IMR-90 (cell line): ENCODE results near the gene HIPK3. TPM values are rescaled to one million over a fixed set of nuclear protein-coding genes. Genes with fewer than 3 reads are reported as not detected.

ENCODE experiments used
- ATAC-seq: fragments of 200-7000 bp; cut with Tn5 transposase; 2 replicates; pipeline ENCODE4 v1.9.1; 2020; ENCODE audit warnings: low read depth, mild to moderate bottlenecking, moderate library complexity
- BruUV-seq: library from RNA; stranded (reverse); fragments of 400-500 nt; replicated peaks from 2 replicates; lab custom pipeline; 2021; lab: Mats Ljungman, UMichigan
- CTCF ChIA-PET: fragments of 300-600 bp; formaldehyde crosslinking; extraction: SDS; loops from one replicate; lab custom pipeline; 2021; ENCODE audit warnings: antibody characterized with exemption; lab: Yijun Ruan, JAX
- POLR2A ChIA-PET: fragments of 300-600 bp; sonication (Branson Sonifier 250); formaldehyde crosslinking; loops from one replicate; lab custom pipeline; 2022; ENCODE audit warnings: antibody characterized with exemption; ENCODE audit not compliant: unreplicated experiment; lab: Charles Lee
- DNase-seq: peaks from one replicate; pipeline ENCODE4 v3.0.0; 2013
- H2AFZ ChIP-seq: replicated peaks from 2 replicates; pipeline ENCODE3; 2013; ENCODE audit warnings: low read length, mild to moderate bottlenecking; ENCODE audit not compliant: poor library complexity
- H2AK5ac ChIP-seq: 2 replicates; pipeline ENCODE4 v1.6.1; 2013; ENCODE audit warnings: low read depth, low read length, inconsistent platforms
- H2AK9ac ChIP-seq: replicated peaks from 2 replicates; pipeline ENCODE3; 2013; ENCODE audit warnings: mild to moderate bottlenecking, low read depth, low read length, moderate library complexity; ENCODE audit not compliant: poor library complexity
- H2BK120ac ChIP-seq: 2 replicates; pipeline ENCODE4 v1.6.1; 2013; ENCODE audit warnings: low read depth, low read length, inconsistent platforms
- H2BK15ac ChIP-seq: 3 replicates; pipeline ENCODE4 v1.6.1; 2013; ENCODE audit warnings: low read depth, low read length, inconsistent platforms
- H2BK20ac ChIP-seq: 2 replicates; pipeline ENCODE4 v1.6.1; 2013; ENCODE audit warnings: low read depth, mild to moderate bottlenecking, inconsistent platforms, low read length, moderate library complexity
- H2BK5ac ChIP-seq: 2 replicates; pipeline ENCODE4 v1.6.1; 2013; ENCODE audit warnings: mild to moderate bottlenecking, low read depth, low read length, inconsistent platforms; ENCODE audit not compliant: poor library complexity, severe bottlenecking
- H3K14ac ChIP-seq: replicated peaks from 2 replicates; pipeline ENCODE4 v1.6.1; 2013; ENCODE audit warnings: low read depth, low read length, inconsistent platforms
- H3K18ac ChIP-seq: 2 replicates; pipeline ENCODE4 v1.6.1; 2013; ENCODE audit warnings: low read depth, low read length, control low read depth
- H3K23ac ChIP-seq: 2 replicates; pipeline ENCODE4 v1.6.1; 2013; ENCODE audit warnings: low read depth, low read length, inconsistent platforms
- H3K27ac ChIP-seq: 2 replicates; pipeline ENCODE4 v1.5.1; 2013; ENCODE audit warnings: mild to moderate bottlenecking, control low read depth, low read length; ENCODE audit not compliant: insufficient read depth
- H3K27me3 ChIP-seq: 2 replicates; pipeline ENCODE4 v1.6.1; 2013; ENCODE audit warnings: low read length; ENCODE audit not compliant: control insufficient read depth, insufficient read depth
- H3K36me3 ChIP-seq: 2 replicates; pipeline ENCODE4 v1.6.1; 2013; ENCODE audit warnings: low read length, mixed read lengths; ENCODE audit not compliant: control insufficient read depth, insufficient read depth
- H3K4ac ChIP-seq: 2 replicates; pipeline ENCODE4 v1.6.1; 2013; ENCODE audit warnings: low read depth, low read length, inconsistent platforms
- H3K4me1 ChIP-seq: 2 replicates; pipeline ENCODE4 v1.6.1; 2013; ENCODE audit warnings: low read length, mixed read lengths; ENCODE audit not compliant: control insufficient read depth, insufficient read depth
- H3K4me2 ChIP-seq: 2 replicates; pipeline ENCODE4 v1.6.1; 2013; ENCODE audit warnings: low read depth, mild to moderate bottlenecking, control low read depth, low read length, moderate library complexity
- H3K4me3 ChIP-seq: 2 replicates; pipeline ENCODE4 v1.5.1; 2013; ENCODE audit warnings: low read depth, mild to moderate bottlenecking, control low read depth, low read length, moderate library complexity; ENCODE audit not compliant: insufficient read depth
- H3K56ac ChIP-seq: 2 replicates; pipeline ENCODE4 v1.6.1; 2013; ENCODE audit warnings: low read length, inconsistent platforms; ENCODE audit not compliant: insufficient read depth; ENCODE audit errors: extremely low read depth
- H3K79me1 ChIP-seq, 2 experiments: 2 replicates each; pipeline ENCODE4 v1.6.1; 2013; ENCODE audit warnings: low read length in 2 of 2, inconsistent platforms in 1 of 2, low read depth in 1 of 2
- H3K9ac ChIP-seq: 2 replicates; pipeline ENCODE4 v1.6.1; 2013; ENCODE audit warnings: low read depth, low read length, control low read depth
- H3K9me1 ChIP-seq: 2 replicates; pipeline ENCODE4 v1.6.1; 2013; ENCODE audit warnings: low read length, inconsistent platforms; ENCODE audit not compliant: insufficient read depth
- H3K9me3 ChIP-seq: 2 replicates; pipeline ENCODE4 v1.6.1; 2013; ENCODE audit warnings: low read length; ENCODE audit not compliant: control insufficient read depth, insufficient read depth
- H4K20me1 ChIP-seq: 2 replicates; pipeline ENCODE4 v1.6.1; 2013; ENCODE audit warnings: low read length, inconsistent platforms; ENCODE audit not compliant: insufficient read depth
- H4K5ac ChIP-seq: 2 replicates; pipeline ENCODE4 v1.6.1; 2013; ENCODE audit warnings: mild to moderate bottlenecking, low read depth, low read length, control low read depth
- H4K8ac ChIP-seq, 2 experiments: 2 replicates each; pipeline ENCODE4 v1.6.1; 2013; ENCODE audit warnings: low read depth in 2 of 2, low read length in 2 of 2, control low read depth in 1 of 2, inconsistent platforms in 1 of 2
- H4K91ac ChIP-seq: 2 replicates; pipeline ENCODE4 v1.6.1; 2013; ENCODE audit warnings: low read depth, low read length, inconsistent platforms; ENCODE audit not compliant: insufficient read depth
- BHLHE40 ChIP-seq: fragments of 150-350 bp; IDR thresholded peaks from 2 replicates; pipeline ENCODE4 v1.6.1; 2016; ENCODE audit warnings: mild to moderate bottlenecking, low read depth, low read length
- CTCF ChIP-seq: conservative IDR thresholded peaks from 2 replicates; pipeline ENCODE4 v1.5.1; 2012; ENCODE audit warnings: mild to moderate bottlenecking, low read depth, low read length, improper control_type of control experiment
- FOS ChIP-seq: fragments of 150-350 bp; IDR thresholded peaks from 2 replicates; pipeline ENCODE4 v1.6.1; 2016; ENCODE audit warnings: low read depth, low read length
- MAFK ChIP-seq: IDR thresholded peaks from 2 replicates; pipeline ENCODE4 v1.6.1; 2012; ENCODE audit warnings: low read depth, low read length, improper control_type of control experiment
- MXI1 ChIP-seq: IDR thresholded peaks from 2 replicates; pipeline ENCODE4 v1.6.1; 2012; ENCODE audit warnings: low read depth, mild to moderate bottlenecking, low read length, moderate library complexity, borderline replicate concordance
- POLR2A ChIP-seq: IDR thresholded peaks from 2 replicates; pipeline ENCODE4 v1.6.1; 2012; ENCODE audit warnings: mild to moderate bottlenecking, low read depth, low read length
- RAD21 ChIP-seq: IDR thresholded peaks from 2 replicates; pipeline ENCODE4 v1.6.1; 2012; ENCODE audit warnings: low read length, improper control_type of control experiment
- RCOR1 ChIP-seq: IDR thresholded peaks from 2 replicates; pipeline ENCODE4 v1.6.1; 2012; ENCODE audit warnings: mild to moderate bottlenecking, low read length, improper control_type of control experiment; ENCODE audit not compliant: insufficient replicate concordance
- SMC3 ChIP-seq: fragments of 150-350 bp; IDR thresholded peaks from 2 replicates; pipeline ENCODE4 v1.6.1; 2016; ENCODE audit warnings: low read depth, mild to moderate bottlenecking, antibody characterized with exemption, low read length, moderate library complexity
- dilution Hi-C: fragments of 300-500 bp; cut with HindIII; formaldehyde crosslinking; loops from one replicate; pipeline ENCODE4 v1.14.3; 2018; ENCODE audit warnings: low sequenced_read_pairs; ENCODE audit not compliant: unreplicated experiment
- in situ Hi-C: fragments of 300-500 bp; cut with MboI; formaldehyde crosslinking; loops from 3 replicates; pipeline ENCODE4 v1.14.3; 2019; ENCODE audit warnings: low sequenced_read_pairs, inconsistent platforms, mixed read lengths
- intact Hi-C: fragments of 100-400 bp; cut with micrococcal nuclease; formaldehyde crosslinking; loops from 2 replicates; pipeline ENCODE4 v1.10.0; 2022
- polyA plus RNA-seq, 3 experiments: library from polyadenylated mRNA; depleted of rRNA; stranded (reverse); fragments of >200 nt; gene quantifications; 2 replicates each; pipeline ENCODE4 v1.2.3, GENCODE V29; 2012; ENCODE audit warnings: low replicate concordance in 1 of 3
- total RNA-seq: library from RNA; depleted of rRNA; stranded (reverse); fragments of >200 nt; gene quantifications from 2 replicates; pipeline ENCODE4 v1.2.3, GENCODE V29; 2012
- TF ChIP-seq, protein P1 (sequence below): fragments of 150-350 bp; IDR thresholded peaks from 2 replicates; pipeline ENCODE4 v1.6.1; 2016; ENCODE audit warnings: low read depth, mild to moderate bottlenecking, low read length, moderate library complexity, borderline replicate concordance
- TF ChIP-seq, protein P2 (sequence below): fragments of 150-350 bp; IDR thresholded peaks from 2 replicates; pipeline ENCODE4 v1.6.1; 2017; ENCODE audit warnings: mild to moderate bottlenecking, antibody characterized with exemption, low read length, low read depth

HIPK3 gene
- total and polyA plus RNA-seq, 2 of the 4 experiments (the other 2 are of a cell fraction) = 8.3 to 103 TPM

- H2BK5ac ChIP-seq = no peak overlapping the region
- no peak overlapping the region for H2AFZ ChIP-seq
- no peak overlapping the region for H4K5ac ChIP-seq
- no peak overlapping the region for H3K27ac ChIP-seq
- H3K56ac ChIP-seq = no peak overlapping the region
- TF ChIP-seq SMC3 = no peak
- TF ChIP-seq RCOR1 = no peak
- TF ChIP-seq, protein P1, sequence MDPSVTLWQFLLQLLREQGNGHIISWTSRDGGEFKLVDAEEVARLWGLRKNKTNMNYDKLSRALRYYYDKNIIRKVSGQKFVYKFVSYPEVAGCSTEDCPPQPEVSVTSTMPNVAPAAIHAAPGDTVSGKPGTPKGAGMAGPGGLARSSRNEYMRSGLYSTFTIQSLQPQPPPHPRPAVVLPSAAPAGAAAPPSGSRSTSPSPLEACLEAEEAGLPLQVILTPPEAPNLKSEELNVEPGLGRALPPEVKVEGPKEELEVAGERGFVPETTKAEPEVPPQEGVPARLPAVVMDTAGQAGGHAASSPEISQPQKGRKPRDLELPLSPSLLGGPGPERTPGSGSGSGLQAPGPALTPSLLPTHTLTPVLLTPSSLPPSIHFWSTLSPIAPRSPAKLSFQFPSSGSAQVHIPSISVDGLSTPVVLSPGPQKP = no peak
- TF ChIP-seq FOS = no peak
- no peak for TF ChIP-seq CTCF
- no peak for TF ChIP-seq POLR2A
- TF ChIP-seq, protein P2, sequence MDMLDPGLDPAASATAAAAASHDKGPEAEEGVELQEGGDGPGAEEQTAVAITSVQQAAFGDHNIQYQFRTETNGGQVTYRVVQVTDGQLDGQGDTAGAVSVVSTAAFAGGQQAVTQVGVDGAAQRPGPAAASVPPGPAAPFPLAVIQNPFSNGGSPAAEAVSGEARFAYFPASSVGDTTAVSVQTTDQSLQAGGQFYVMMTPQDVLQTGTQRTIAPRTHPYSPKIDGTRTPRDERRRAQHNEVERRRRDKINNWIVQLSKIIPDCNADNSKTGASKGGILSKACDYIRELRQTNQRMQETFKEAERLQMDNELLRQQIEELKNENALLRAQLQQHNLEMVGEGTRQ = no peak
- TF ChIP-seq MAFK = no peak
- TF ChIP-seq MXI1 = no peak
- TF ChIP-seq RAD21 = no peak
- TF ChIP-seq BHLHE40 = no peak
- ATAC-seq (no peak), DNase-seq (no peak)
- H3K18ac ChIP-seq = no peak overlapping the region
- no peak overlapping the region for H3K14ac ChIP-seq
- BruUV-seq = no TSS peak
- H4K91ac ChIP-seq = no peak overlapping the region
- no peak overlapping the region for H2BK20ac ChIP-seq
- no peak overlapping the region for H3K4ac ChIP-seq
- H3K79me1 ChIP-seq = no peaks in the 10 kb centered on the region
- no peak overlapping the region for H2AK5ac ChIP-seq
- no peak overlapping the region for H2BK120ac ChIP-seq
- dilution Hi-C loops = no loop called here
- no peaks in the 10 kb centered on the region for H3K27me3 ChIP-seq
- peaks cover 2% of the 10 kb centered on the region; the same call in 1 of the 2 replicates for H3K4me1 ChIP-seq
- H3K9me1 ChIP-seq = no peaks in the 10 kb centered on the region
- ChIA-PET POLR2A (no interaction called here), CTCF (no interaction called here)
- H3K4me3 ChIP-seq = no peak overlapping the region
- H3K23ac ChIP-seq = no peak overlapping the region
- in situ Hi-C loops = no loop called here
- H3K36me3 ChIP-seq = no peaks in the 10 kb centered on the region
- H2AK9ac ChIP-seq = no peak overlapping the region
- intact Hi-C loops = no loop called here
- H3K9ac ChIP-seq = no peak overlapping the region
- no peak overlapping the region for H3K4me2 ChIP-seq
- H4K20me1 ChIP-seq = no peaks in the 10 kb centered on the region
- H3K9me3 ChIP-seq = no peaks in the 10 kb centered on the region
- H2BK15ac ChIP-seq = no peak overlapping the region
- no peak overlapping the region for H4K8ac ChIP-seq
These were observed 31.8 kb upstream of the HIPK3 start for GRCh38 chr11:33225371-33225770.
